Panc1 (cell line): Measurements from ENCODE around the gene SORT1. TPM values are rescaled to one million over a fixed set of nuclear protein-coding genes. Genes with fewer than 3 reads are reported as not detected.

Source experiments
- ATAC-seq: fragments of 200-7000 bp; cut with Tn5 transposase; 2 replicates; pipeline ENCODE4 v1.9.1; 2020; ENCODE audit warnings: mild to moderate bottlenecking, moderate library complexity
- BruUV-seq: library from RNA; stranded (reverse); fragments of 400-500 nt; replicated peaks from 2 replicates; lab custom pipeline; 2021; lab: Mats Ljungman, UMichigan
- CTCF ChIA-PET: fragments of 300-600 bp; sonication (Branson Sonifier 250); formaldehyde crosslinking; loops from one replicate; lab custom pipeline; 2022; ENCODE audit warnings: antibody characterized with exemption; lab: Charles Lee
- POLR2A ChIA-PET: fragments of 300-600 bp; sonication (Branson Sonifier 250); formaldehyde crosslinking; loops from one replicate; lab custom pipeline; 2022; ENCODE audit warnings: antibody characterized with exemption; lab: Charles Lee
- DNase-seq: peaks from one replicate; pipeline ENCODE4 v3.0.0-alpha.2; 2010; ENCODE audit warnings: low read depth, low spot score
- H3K27ac ChIP-seq: 2 replicates; pipeline ENCODE4 v1.5.1; 2011; ENCODE audit warnings: mild to moderate bottlenecking, low read length, inconsistent platforms
- H3K27me3 ChIP-seq: fragments of 200-500 bp; sonication (Bioruptor generic); 2 replicates; pipeline ENCODE4 v1.6.0; 2014; ENCODE audit warnings: low read length, inconsistent platforms; ENCODE audit not compliant: control insufficient read depth, insufficient read depth
- H3K36me3 ChIP-seq: fragments of 200-500 bp; sonication (Bioruptor generic); 2 replicates; pipeline ENCODE4 v1.5.1; 2014; ENCODE audit warnings: inconsistent platforms, mild to moderate bottlenecking, low read length, moderate library complexity; ENCODE audit not compliant: control insufficient read depth, insufficient read depth
- H3K4me1 ChIP-seq: 2 replicates; pipeline ENCODE4 v1.5.1; 2011; ENCODE audit warnings: inconsistent platforms, mild to moderate bottlenecking, low read length, moderate library complexity; ENCODE audit not compliant: control insufficient read depth, insufficient read depth
- H3K4me3 ChIP-seq, 2 experiments: 2 replicates each; pipeline ENCODE4 v1.5.1; 2011 to 2012; ENCODE audit warnings: low read depth in 2 of 2, low read length in 2 of 2, mild to moderate bottlenecking in 2 of 2, inconsistent platforms in 1 of 2, moderate library complexity in 1 of 2
- H3K9me3 ChIP-seq: fragments of 200-500 bp; sonication (Bioruptor generic); 2 replicates; pipeline ENCODE4 v1.5.1; 2014; ENCODE audit warnings: low read depth, mild to moderate bottlenecking, inconsistent platforms, low read length, moderate library complexity; ENCODE audit not compliant: control insufficient read depth, insufficient read depth
- POLR2AphosphoS5 ChIP-seq: IDR thresholded peaks from 2 replicates; pipeline ENCODE4 v1.6.1; 2012; ENCODE audit warnings: mild to moderate bottlenecking, low read depth, low read length, moderate library complexity
- SIN3A ChIP-seq: IDR thresholded peaks from 2 replicates; pipeline ENCODE4 v1.6.1; 2012; ENCODE audit warnings: low read depth, mild to moderate bottlenecking, low read length, moderate library complexity, borderline replicate concordance; ENCODE audit not compliant: insufficient read depth
- TCF7L2 ChIP-seq: IDR thresholded peaks from 2 replicates; pipeline ENCODE4 v1.6.1; 2011; ENCODE audit warnings: mild to moderate bottlenecking, low read depth, low read length, inconsistent platforms
- in situ Hi-C: cut with HindIII; loops from 2 replicates; pipeline ENCODE4 v1.10.0; 2016; ENCODE audit warnings: low sequenced_read_pairs, low pct_unique_long_range_greater_than_20kb
- intact Hi-C: fragments of 100-400 bp; cut with micrococcal nuclease; formaldehyde crosslinking; loops from one replicate; pipeline ENCODE4 v1.10.0; 2022; ENCODE audit not compliant: unreplicated experiment
- total RNA-seq: library from RNA; stranded (reverse); gene quantifications from one replicate; pipeline ENCODE4 v1.2.1, GENCODE V29; 2021; ENCODE audit not compliant: unreplicated experiment
- TF ChIP-seq, protein P1 (sequence below), 2 experiments: IDR thresholded peaks; 2 replicates each; pipeline ENCODE4 v1.6.1; 2011 to 2012; ENCODE audit warnings: low read depth in 2 of 2, control low read depth in 1 of 2, low read length in 1 of 2, mild to moderate bottlenecking in 1 of 2, moderate library complexity in 1 of 2; ENCODE audit not compliant: insufficient read depth in 1 of 2
- TF ChIP-seq, protein P2 (sequence below): fragments of 450-650 bp; IDR thresholded peaks from 2 replicates; pipeline ENCODE4 v1.5.1; 2017; ENCODE audit warnings: mild to moderate bottlenecking

SORT1 gene
- total RNA-seq, 1 experiment from 2014 or later = 25.1 TPM

DNA sequence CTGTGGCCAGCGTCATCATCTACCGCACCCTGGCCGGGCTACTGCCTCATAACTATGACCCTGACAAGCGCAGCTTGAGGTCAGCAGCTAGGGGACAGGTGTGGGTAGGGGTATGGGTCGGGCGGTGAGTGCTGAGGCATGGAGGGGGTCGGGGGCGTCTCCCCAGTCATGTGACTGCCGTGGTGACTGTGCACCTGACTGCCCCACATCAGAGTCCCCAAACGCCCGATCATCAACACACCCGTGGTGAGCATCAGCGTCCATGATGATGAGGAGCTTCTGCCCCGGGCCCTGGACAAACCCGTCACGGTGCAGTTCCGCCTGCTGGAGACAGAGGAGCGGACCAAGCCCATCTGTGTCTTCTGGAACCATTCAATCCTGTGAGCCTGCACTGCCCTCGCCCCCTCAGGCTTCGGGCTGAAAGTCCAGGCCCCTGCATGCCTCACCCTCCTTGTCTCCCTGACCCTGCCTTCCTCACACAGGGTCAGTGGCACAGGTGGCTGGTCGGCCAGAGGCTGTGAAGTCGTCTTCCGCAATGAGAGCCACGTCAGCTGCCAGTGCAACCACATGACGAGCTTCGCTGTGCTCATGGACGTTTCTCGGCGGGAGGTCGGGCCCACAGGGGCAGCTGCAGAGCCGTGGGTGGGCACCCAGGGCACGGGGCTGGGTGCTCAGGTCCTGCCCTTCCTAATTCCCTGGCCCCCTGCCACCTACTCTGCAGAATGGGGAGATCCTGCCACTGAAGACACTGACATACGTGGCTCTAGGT lies 128.3 kb downstream of the SORT1 start:
- H3K4me1 ChIP-seq = peaks cover 7% of the 10 kb centered on the region
- no peaks in the 10 kb centered on the region for H3K9me3 ChIP-seq
- H3K36me3 ChIP-seq = no peaks in the 10 kb centered on the region
- ChIA-PET CTCF (no interaction called here), POLR2A (no interaction called here)
- in situ Hi-C loops = no loop called here
- BruUV-seq = no TSS peak
- no peak overlapping the region for H3K27ac ChIP-seq
- H3K4me3 ChIP-seq = no peak overlapping the region
- TF ChIP-seq, protein P1, sequence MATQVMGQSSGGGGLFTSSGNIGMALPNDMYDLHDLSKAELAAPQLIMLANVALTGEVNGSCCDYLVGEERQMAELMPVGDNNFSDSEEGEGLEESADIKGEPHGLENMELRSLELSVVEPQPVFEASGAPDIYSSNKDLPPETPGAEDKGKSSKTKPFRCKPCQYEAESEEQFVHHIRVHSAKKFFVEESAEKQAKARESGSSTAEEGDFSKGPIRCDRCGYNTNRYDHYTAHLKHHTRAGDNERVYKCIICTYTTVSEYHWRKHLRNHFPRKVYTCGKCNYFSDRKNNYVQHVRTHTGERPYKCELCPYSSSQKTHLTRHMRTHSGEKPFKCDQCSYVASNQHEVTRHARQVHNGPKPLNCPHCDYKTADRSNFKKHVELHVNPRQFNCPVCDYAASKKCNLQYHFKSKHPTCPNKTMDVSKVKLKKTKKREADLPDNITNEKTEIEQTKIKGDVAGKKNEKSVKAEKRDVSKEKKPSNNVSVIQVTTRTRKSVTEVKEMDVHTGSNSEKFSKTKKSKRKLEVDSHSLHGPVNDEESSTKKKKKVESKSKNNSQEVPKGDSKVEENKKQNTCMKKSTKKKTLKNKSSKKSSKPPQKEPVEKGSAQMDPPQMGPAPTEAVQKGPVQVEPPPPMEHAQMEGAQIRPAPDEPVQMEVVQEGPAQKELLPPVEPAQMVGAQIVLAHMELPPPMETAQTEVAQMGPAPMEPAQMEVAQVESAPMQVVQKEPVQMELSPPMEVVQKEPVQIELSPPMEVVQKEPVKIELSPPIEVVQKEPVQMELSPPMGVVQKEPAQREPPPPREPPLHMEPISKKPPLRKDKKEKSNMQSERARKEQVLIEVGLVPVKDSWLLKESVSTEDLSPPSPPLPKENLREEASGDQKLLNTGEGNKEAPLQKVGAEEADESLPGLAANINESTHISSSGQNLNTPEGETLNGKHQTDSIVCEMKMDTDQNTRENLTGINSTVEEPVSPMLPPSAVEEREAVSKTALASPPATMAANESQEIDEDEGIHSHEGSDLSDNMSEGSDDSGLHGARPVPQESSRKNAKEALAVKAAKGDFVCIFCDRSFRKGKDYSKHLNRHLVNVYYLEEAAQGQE (IDR thresholded peaks at IDR 0.05; ENCODE audit: insufficient read depth in 1 of 2, low read depth in 2 of 2, low read length in 1 of 2) = no peak
- TF ChIP-seq POLR2AphosphoS5 (no peak), TCF7L2 (no peak), SIN3A (no peak)
- TF ChIP-seq, protein P2, sequence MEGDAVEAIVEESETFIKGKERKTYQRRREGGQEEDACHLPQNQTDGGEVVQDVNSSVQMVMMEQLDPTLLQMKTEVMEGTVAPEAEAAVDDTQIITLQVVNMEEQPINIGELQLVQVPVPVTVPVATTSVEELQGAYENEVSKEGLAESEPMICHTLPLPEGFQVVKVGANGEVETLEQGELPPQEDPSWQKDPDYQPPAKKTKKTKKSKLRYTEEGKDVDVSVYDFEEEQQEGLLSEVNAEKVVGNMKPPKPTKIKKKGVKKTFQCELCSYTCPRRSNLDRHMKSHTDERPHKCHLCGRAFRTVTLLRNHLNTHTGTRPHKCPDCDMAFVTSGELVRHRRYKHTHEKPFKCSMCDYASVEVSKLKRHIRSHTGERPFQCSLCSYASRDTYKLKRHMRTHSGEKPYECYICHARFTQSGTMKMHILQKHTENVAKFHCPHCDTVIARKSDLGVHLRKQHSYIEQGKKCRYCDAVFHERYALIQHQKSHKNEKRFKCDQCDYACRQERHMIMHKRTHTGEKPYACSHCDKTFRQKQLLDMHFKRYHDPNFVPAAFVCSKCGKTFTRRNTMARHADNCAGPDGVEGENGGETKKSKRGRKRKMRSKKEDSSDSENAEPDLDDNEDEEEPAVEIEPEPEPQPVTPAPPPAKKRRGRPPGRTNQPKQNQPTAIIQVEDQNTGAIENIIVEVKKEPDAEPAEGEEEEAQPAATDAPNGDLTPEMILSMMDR = no peak
- ATAC-seq = no peak
- intact Hi-C loops = no loop called here
- no peaks in the 10 kb centered on the region for H3K27me3 ChIP-seq
- no peak for DNase-seq

DNA sequence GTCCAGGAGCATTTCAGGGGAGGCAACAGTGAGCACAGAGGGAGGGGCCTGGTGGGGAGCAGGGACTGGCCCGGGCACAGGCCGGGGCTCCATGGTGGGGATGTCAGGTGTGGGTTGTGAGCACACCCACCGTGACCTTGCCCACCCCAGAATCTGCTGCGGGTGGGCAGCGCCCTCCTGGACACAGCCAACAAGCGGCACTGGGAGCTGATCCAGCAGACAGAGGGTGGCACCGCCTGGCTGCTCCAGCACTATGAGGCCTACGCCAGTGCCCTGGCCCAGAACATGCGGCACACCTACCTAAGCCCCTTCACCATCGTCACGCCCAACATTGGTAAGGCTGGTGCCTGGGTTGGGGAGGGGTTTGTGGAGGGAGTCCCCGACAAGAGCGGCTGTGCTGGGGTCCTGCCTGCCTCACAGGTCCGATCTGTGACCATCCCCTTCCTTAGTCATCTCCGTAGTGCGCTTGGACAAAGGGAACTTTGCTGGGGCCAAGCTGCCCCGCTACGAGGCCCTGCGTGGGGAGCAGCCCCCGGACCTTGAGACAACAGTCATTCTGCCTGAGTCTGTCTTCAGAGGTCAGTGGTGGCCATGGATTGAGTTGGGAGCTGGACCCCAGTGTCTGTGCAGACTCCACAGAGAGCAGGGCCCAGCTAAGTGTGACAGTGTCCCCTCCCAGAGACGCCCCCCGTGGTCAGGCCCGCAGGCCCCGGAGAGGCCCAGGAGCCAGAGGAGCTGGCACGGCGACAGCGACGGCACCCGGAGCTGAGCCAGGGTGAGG lies 129.1 kb downstream of the SORT1 start:
- intact Hi-C loops (no loop called here), in situ Hi-C loops (no loop called here)
- H3K27me3 ChIP-seq = no peaks in the 10 kb centered on the region
- H3K4me3 ChIP-seq = no peak overlapping the region
- no peaks in the 10 kb centered on the region for H3K36me3 ChIP-seq
- H3K27ac ChIP-seq = no peak overlapping the region
- no peaks in the 10 kb centered on the region for H3K9me3 ChIP-seq
- no peak for DNase-seq
- TF ChIP-seq, protein P2 = no peak
- no peak for TF ChIP-seq POLR2AphosphoS5
- no peak for TF ChIP-seq SIN3A
- TF ChIP-seq, protein P1 (IDR thresholded peaks at IDR 0.05; ENCODE audit: insufficient read depth in 1 of 2, low read depth in 2 of 2, low read length in 1 of 2) = no peak
- TF ChIP-seq TCF7L2 = no peak
- no TSS peak for BruUV-seq
- ChIA-PET POLR2A (interaction anchor here (0.7 kb wide), 1 partner anchor 8 kb away, joined by 3 read pairs; no protein-coding TSS in a partner anchor), CTCF (interaction anchor here (0.5 kb wide), 1 partner anchor 22 kb away, joined by 3 read pairs; no protein-coding TSS in a partner anchor)
- ATAC-seq = no peak
- no peaks in the 10 kb centered on the region; the same call in none of the 2 replicates for H3K4me1 ChIP-seq
